Gastroesophageal sphincter (tissue), 4 donors: ENCODE data around the gene IL4I1. TPM values are rescaled to one million over a fixed set of nuclear protein-coding genes. Genes with fewer than 3 reads are reported as not detected.

Experiments
- ATAC-seq: fragments of 150-250 bp; one replicate; pipeline ENCODE4 v1.9.1; 2016; ENCODE audit warnings: mild to moderate bottlenecking, moderate library complexity
- H3K27ac ChIP-seq, 4 donors: fragments of 200-600 bp; sonication (generic) in 3 of 4; 1 replicate in 3 of 4; 2 replicates in 1 of 4; pipeline ENCODE4 v1.5.1; 2016 to 2019
- H3K27me3 ChIP-seq: fragments of 200-600 bp; sonication (generic); one replicate; pipeline ENCODE4 v1.5.1; 2019
- H3K36me3 ChIP-seq, 2 donors: fragments of 200-600 bp; sonication (generic); one replicate each; pipeline ENCODE4 v1.5.1; 2019; ENCODE audit warnings: control low read depth in 1 of 2
- H3K4me1 ChIP-seq, 3 donors: fragments of 200-600 bp; sonication (generic); 1 replicate in 2 of 3; 2 replicates in 1 of 3; pipeline ENCODE4 v1.5.1; 2016 to 2019; ENCODE audit warnings: control low read depth in 2 of 3
- H3K4me3 ChIP-seq, 2 donors: fragments of 200-600 bp; sonication (generic); one replicate each; pipeline ENCODE4 v1.5.1; 2019; ENCODE audit warnings: mild to moderate bottlenecking in 1 of 2, moderate library complexity in 1 of 2
- H3K9me3 ChIP-seq, 3 donors: fragments of 200-600 bp; sonication (generic); one replicate each; pipeline ENCODE4 v1.5.1; 2017 to 2019; ENCODE audit warnings: control low read depth in 2 of 3
- CTCF ChIP-seq, 4 experiments: fragments of 200-600 bp in 2 of 4; fragments of 450-650 bp in 2 of 4; sonication (generic) in 1 of 4; IDR thresholded peaks; one replicate each; pipeline ENCODE4 v1.5.1; 2017 to 2019; ENCODE audit warnings: antibody characterized with exemption in 4 of 4, mild to moderate bottlenecking in 2 of 4, moderate library complexity in 2 of 4
- EP300 ChIP-seq: sonication (generic); formaldehyde crosslinking; IDR thresholded peaks from one replicate; pipeline ENCODE4 v1.6.1; 2017; ENCODE audit warnings: antibody characterized with exemption, mild to moderate bottlenecking
- POLR2A ChIP-seq, 2 donors: fragments of 450-650 bp; IDR thresholded peaks; one replicate each; pipeline ENCODE4 v1.6.1; 2017; ENCODE audit warnings: antibody characterized with exemption in 2 of 2, mild to moderate bottlenecking in 2 of 2, moderate library complexity in 1 of 2
- POLR2AphosphoS5 ChIP-seq: sonication (generic); formaldehyde crosslinking; IDR thresholded peaks from one replicate; pipeline ENCODE4 v1.6.1; 2017; ENCODE audit warnings: antibody characterized with exemption
- WGBS, 2 donors: methylation state at CpG; one replicate each; pipeline ENCODE4 v1.1.5; 2018; ENCODE audit warnings: low coverage in 1 of 2; 5-methylcytosine and 5-hydroxymethylcytosine counted together
- total RNA-seq, 4 donors: library from RNA; depleted of rRNA; stranded (reverse); fragments of >200 nt; gene quantifications; one replicate each; pipeline ENCODE4 v1.1.0, GENCODE V29; 2016

IL4I1 gene
- total RNA-seq, 4 donors from 2014 or later, result 0.39 to 1.2 TPM; not detected in 2

- Histone ChIP-seq H3K9me3 (peaks cover 0 to 4% (median 0%) of the 10 kb centered on the region in 3 donors), H3K4me1 (peaks cover 0 to 52% (median 18%) of the 10 kb centered on the region in 3 donors), H3K27ac (peak overlapping the region; percentile 81 to 100 (median 99)), H3K27me3 (no peaks in the 10 kb centered on the region), H3K4me3 (peak overlapping the region; percentile 43 to 88), H3K36me3 (peaks cover 0 to 58% of the 10 kb centered on the region in 2 donors)
- WGBS, 2 donors, result 0 to 3% methylated on average over 2 to 15 of the region's 41 CpGs
- TF ChIP-seq CTCF (IDR thresholded peaks at IDR 0.05) (no peak), POLR2A (IDR thresholded peaks at IDR 0.05) (no peak), POLR2AphosphoS5 (no peak), EP300 (no peak)
- ATAC-seq, result peak; percentile 81
These were observed 18.6 kb downstream of the IL4I1 start for GRCh38 chr19:49877879-49878743.

GRCh38 chr19:49877020-49877878, 19.4 kb downstream of the IL4I1 start, which contains the start of the genes AKT1S1 and TBC1D17:
TSS of gene AKT1S1 (minus strand) at chr19:49877355. CDS start at chr19:49873295, 4,060 bp downstream.
TSS of gene TBC1D17 (plus strand) at chr19:49877702. CDS start at chr19:49877724, 22 bp downstream.
- peak; percentile 82 for ATAC-seq
- H3K9me3 ChIP-seq, result no peaks in the 10 kb centered on the region
- WGBS, 2 donors, result 0 to 1% methylated on average over 21 to 44 of the region's 61 CpGs
- peak within 1 kb of the TSS; percentile 79 to 88 for H3K4me3 ChIP-seq
- TF ChIP-seq POLR2AphosphoS5 (peak; percentile 77), POLR2A (IDR thresholded peaks at IDR 0.05) (peak; percentile 77 to 91), EP300 (no peak)
- peaks cover 0 to 61% (median 18%) of the 10 kb centered on the region in 3 donors for H3K4me1 ChIP-seq
- peaks cover 0 to 58% of the 10 kb centered on the region in 2 donors for H3K36me3 ChIP-seq
- H3K27me3 ChIP-seq, result no peaks in the 10 kb centered on the region
- peak within 1 kb of the TSS; percentile 94 to 100 (median 99) for H3K27ac ChIP-seq

GRCh38 chr19:49876422-49877019, 20.2 kb downstream of the IL4I1 start:
- no peaks in the 10 kb centered on the region for H3K9me3 ChIP-seq
- peaks cover 0 to 57% of the 10 kb centered on the region in 2 donors for H3K36me3 ChIP-seq
- ATAC-seq, result peak; percentile 76
- H3K4me1 ChIP-seq, result peaks cover 0 to 67% (median 18%) of the 10 kb centered on the region in 3 donors
- TF ChIP-seq CTCF (IDR thresholded peaks at IDR 0.05) (no peak), POLR2AphosphoS5 (peak; percentile 59), POLR2A (IDR thresholded peaks at IDR 0.05) (peak in 1 of 2 donors; percentile 37)
- peak overlapping the region; percentile 79 to 88 for H3K4me3 ChIP-seq
- WGBS, 2 donors, result 0% methylated on average over 3 to 7 of the region's 46 CpGs
- H3K27ac ChIP-seq, result peak overlapping the region; percentile 94 to 100 (median 99)
- H3K27me3 ChIP-seq, result no peaks in the 10 kb centered on the region

GRCh38 chr19:49875857-49876421, 20.7 kb downstream of the IL4I1 start:
- Histone ChIP-seq H3K9me3 (no peaks in the 10 kb centered on the region), H3K36me3 (peaks cover 0 to 57% of the 10 kb centered on the region in 2 donors), H3K27me3 (no peaks in the 10 kb centered on the region), H3K27ac (peak overlapping the region; percentile 94 to 100 (median 99)), H3K4me3 (peak overlapping the region; percentile 79 to 88), H3K4me1 (peaks cover 0 to 67% (median 18%) of the 10 kb centered on the region in 3 donors)
- TF ChIP-seq POLR2A (IDR thresholded peaks at IDR 0.05) (no peak), EP300 (no peak), CTCF (IDR thresholded peaks at IDR 0.05) (no peak), POLR2AphosphoS5 (no peak)
- 0% methylated on average over 8 of the region's 28 CpGs; no CpG with 5 or more reads in 1 of the 2 donors for WGBS, 2 donors
- ATAC-seq, result no peak
